H1 (cell line): ENCODE measurements around the gene EPB41L4B. TPM values are rescaled to one million over a fixed set of nuclear protein-coding genes. Genes with fewer than 3 reads are reported as not detected.

Experiments
- EP300 ChIP-seq, 2 experiments: IDR thresholded peaks; 1 replicate in 1 of 2; 2 replicates in 1 of 2; pipeline ENCODE4 v1.6.1; 2011 to 2012; ENCODE audit warnings: low read depth in 2 of 2, low read length in 2 of 2, mild to moderate bottlenecking in 2 of 2, borderline replicate concordance in 1 of 2, inconsistent platforms in 1 of 2, moderate library complexity in 1 of 2
- EZH2 ChIP-seq: fragments of 200-600 bp; sonication (generic); IDR thresholded peaks from 2 replicates; pipeline ENCODE4 v1.7.1; 2012; ENCODE audit warnings: low read depth, mild to moderate bottlenecking, moderate library complexity, low read length, inconsistent platforms; ENCODE audit not compliant: severe bottlenecking
- FOSL1 ChIP-seq: IDR thresholded peaks from 2 replicates; pipeline ENCODE4 v1.6.1; 2011; ENCODE audit warnings: mild to moderate bottlenecking, low read depth, low read length, moderate library complexity; ENCODE audit not compliant: insufficient read depth
- GABPA ChIP-seq: IDR thresholded peaks from 2 replicates; pipeline ENCODE4 v1.6.1; 2011; ENCODE audit warnings: mild to moderate bottlenecking, low read length, moderate library complexity, borderline replicate concordance; ENCODE audit not compliant: insufficient read depth
- JUN ChIP-seq: IDR thresholded peaks from 2 replicates; pipeline ENCODE4 v1.6.1; 2011; ENCODE audit warnings: low read depth, mild to moderate bottlenecking, improper control_type of control experiment, low read length
- KDM4A ChIP-seq: IDR thresholded peaks from one replicate; pipeline ENCODE4 v1.7.1; 2012; ENCODE audit warnings: low read depth, mild to moderate bottlenecking, moderate library complexity, low read length, inconsistent platforms; ENCODE audit not compliant: severe bottlenecking
- KDM5A ChIP-seq: fragments of 200-600 bp; IDR thresholded peaks from 2 replicates; pipeline ENCODE4 v1.7.1; 2012; ENCODE audit warnings: mild to moderate bottlenecking, low read length, inconsistent platforms, mixed read lengths
- MAX ChIP-seq: IDR thresholded peaks from 2 replicates; pipeline ENCODE4 v1.6.1; 2012; ENCODE audit warnings: inconsistent platforms
- TAF7 ChIP-seq: optimal IDR thresholded peaks from 2 replicates; pipeline ENCODE3; 2011; ENCODE audit warnings: low read depth, mild to moderate bottlenecking, inconsistent platforms, low read length, moderate library complexity, borderline replicate concordance
- TCF12 ChIP-seq: IDR thresholded peaks from 2 replicates; pipeline ENCODE4 v1.6.1; 2011; ENCODE audit warnings: low read depth, mild to moderate bottlenecking, low read length
- YY1 ChIP-seq: IDR thresholded peaks from 2 replicates; pipeline ENCODE4 v1.6.1; 2011; ENCODE audit warnings: low read depth, mild to moderate bottlenecking, low read length
- polyA plus RNA-seq, 7 experiments: library from polyadenylated mRNA; depleted of rRNA in 3 of 7; stranded (reverse) in 5 of 7; unstranded in 2 of 7; fragments of >200 nt in 5 of 7; fragments of 200-250 nt in 2 of 7; gene quantifications; 1 replicate in 5 of 7; 2 replicates in 1 of 7; 4 replicates in 1 of 7; pipeline versions ENCODE4 v1.2.1 to v1.2.3, GENCODE V29; 2011 to 2013; ENCODE audit warnings: missing spikeins in 2 of 7, mixed read lengths in 2 of 7
- total RNA-seq: library from RNA; stranded (reverse); fragmentation: NEBNext Ultra II Directional; extraction: Animal tissue kit (Norgen Biotek cat#: 25700); gene quantifications from 2 replicates; pipeline ENCODE4 v1.2.1, GENCODE V29; 2021

Gene EPB41L4B
- total and polyA plus RNA-seq, 2 of the 8 experiments (the other 6 are each of a cell fraction or from before 2014, with no cell fraction given), result 11.9 to 25.0 TPM

GRCh38 chr9:109295221-109296130 lies 25.4 kb downstream of the EPB41L4B start (continued):
- TF ChIP-seq TAF7 (no peak), KDM4A (no peak), GABPA (no peak), FOSL1 (no peak), TCF12 (no peak), JUN (no peak), EP300 (IDR thresholded peaks at IDR 0.05; ENCODE audit: borderline replicate concordance in 1 of 2, low read depth in 2 of 2, low read length in 2 of 2) (no peak), MAX (no peak), EZH2 (no peak), KDM5A (no peak), YY1 (no peak)
